Measurements from ENCODE around the gene DMXL2.
"Not testable (repeated sequence)": the region's sequence is repeated elsewhere in the genome, so short reads cannot be mapped to it uniquely, and the experiment has no call there.

DMXL2 gene

GRCh38 chr15:51573352-51573751 lies 49.2 kb downstream of the DMXL2 start:
- not testable (repeated sequence) for DNase-seq

- peak; percentile 27 to 53 (median 38) for DNase-seq
These were observed 53.4 kb downstream of the DMXL2 start for GRCh38 chr15:51568939-51569784.

- no peak for DNase-seq
These were observed 61.3 kb downstream of the DMXL2 start for GRCh38 chr15:51561271-51561670.

- DNase-seq = peak in 2 of 3 donors; percentile 48 to 54
These were observed 63.7 kb downstream of the DMXL2 start for GRCh38 chr15:51558876-51559275.

GRCh38 chr15:51558411-51558810 lies 64.2 kb downstream of the DMXL2 start:
- peak; percentile 18 to 64 (median 50) for DNase-seq

GRCh38 chr15:51550841-51551240 lies 71.7 kb downstream of the DMXL2 start:
- no peak for DNase-seq

GRCh38 chr15:51547656-51548055 lies 74.9 kb downstream of the DMXL2 start:
- DNase-seq = no peak

DNA sequence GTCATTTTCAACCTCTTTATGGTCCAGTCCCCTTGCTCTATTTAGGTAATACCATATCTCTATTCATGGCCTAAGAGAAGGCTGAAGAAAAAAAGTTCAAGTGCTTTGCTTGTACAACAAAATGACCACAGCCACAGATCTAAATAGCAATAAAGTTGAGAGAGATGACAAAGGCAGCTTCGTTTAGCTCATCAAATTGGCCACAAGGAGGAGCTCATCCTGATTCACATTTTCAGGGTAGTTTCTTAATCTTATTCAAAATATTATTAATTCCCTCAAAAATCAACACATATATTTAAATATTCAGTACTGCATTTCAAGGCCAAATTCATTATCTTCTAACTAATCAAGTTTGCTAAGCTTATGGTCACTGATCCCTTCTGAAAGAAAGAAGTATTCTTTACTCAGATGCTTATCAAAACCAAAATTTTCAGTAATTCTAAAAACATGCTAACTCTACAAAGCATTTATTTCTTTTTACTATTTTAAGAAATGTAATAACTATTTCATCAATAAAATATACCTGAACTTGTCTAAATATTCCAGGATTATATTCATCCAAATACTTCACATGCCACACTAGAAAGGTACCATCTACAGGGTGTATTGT lies 85.5 kb downstream of the DMXL2 start:
- peak; percentile 36 to 55 (median 44) for DNase-seq

DNA sequence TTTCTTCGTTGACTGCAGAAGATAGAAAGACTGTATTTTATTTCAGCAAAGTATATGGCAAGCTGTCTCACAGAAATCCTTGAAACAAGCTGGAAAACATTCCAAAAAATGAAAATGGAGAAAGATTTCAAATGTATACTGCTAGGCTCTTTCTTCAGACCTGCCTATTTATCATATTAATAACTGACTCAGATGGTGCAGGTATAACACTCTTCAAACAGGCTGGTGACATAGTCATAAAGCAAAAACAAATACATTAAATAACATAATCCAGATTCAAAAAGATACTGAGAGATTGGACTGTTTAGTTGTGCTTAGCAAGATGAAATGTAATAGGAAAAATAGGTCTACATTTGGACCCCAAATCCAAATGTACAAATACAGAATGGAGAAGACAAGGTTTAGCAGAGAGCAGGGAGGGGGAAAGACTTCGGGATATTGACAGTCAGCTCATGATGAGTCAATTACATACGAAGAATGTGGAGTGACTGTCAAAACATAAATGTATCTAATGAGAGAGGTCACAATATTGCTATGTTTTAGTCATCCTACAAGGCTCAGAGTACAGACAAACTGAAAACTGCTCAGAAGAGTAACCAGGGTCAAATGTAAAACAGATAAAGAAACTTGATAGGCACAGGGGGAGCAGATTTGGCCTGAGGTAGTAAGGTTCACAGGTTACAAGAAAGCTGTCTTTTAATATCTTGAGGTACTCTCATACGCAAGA lies 88.7 kb downstream of the DMXL2 start:
- DNase-seq = no peak

DNA sequence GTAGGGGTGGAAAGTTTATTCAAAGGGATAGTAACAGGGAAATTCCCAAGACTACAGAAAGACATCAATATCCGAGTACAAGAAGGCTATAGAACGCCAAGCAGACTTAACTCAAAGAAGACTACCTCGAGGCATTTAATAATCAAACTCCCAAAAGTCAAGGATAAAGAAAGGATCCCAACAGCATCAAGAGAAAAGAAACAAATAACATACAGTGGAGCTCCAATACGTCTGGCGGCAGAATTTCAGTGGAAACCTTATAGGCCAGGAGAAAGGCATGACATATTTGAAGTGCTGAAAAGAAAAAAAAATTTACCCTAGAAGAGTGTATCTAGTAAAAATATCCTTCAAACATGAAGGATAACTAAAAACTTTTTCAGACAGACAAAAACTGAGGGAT lies 95.6 kb downstream of the DMXL2 start:
- DNase-seq = no peak

DNA sequence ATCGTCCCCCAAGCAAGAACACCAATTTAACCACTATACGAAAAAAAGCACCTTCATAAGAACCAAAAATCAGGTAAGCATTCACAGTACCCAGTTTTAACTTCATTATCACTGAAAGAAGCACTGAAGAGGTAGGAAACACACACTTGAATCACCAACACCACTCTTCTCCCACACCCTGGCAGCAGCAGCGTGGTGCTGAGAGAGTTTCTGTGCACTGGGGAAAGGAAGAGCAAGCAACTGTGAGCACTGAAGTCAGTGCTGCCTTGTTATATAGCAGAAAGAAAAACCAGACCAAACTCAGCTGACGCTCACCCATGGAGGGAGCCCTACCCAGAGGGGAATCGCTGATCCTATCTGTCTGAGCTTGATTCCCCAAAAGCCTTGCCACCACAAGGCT lies 98.2 kb downstream of the DMXL2 start:
- no peak for DNase-seq

DNA sequence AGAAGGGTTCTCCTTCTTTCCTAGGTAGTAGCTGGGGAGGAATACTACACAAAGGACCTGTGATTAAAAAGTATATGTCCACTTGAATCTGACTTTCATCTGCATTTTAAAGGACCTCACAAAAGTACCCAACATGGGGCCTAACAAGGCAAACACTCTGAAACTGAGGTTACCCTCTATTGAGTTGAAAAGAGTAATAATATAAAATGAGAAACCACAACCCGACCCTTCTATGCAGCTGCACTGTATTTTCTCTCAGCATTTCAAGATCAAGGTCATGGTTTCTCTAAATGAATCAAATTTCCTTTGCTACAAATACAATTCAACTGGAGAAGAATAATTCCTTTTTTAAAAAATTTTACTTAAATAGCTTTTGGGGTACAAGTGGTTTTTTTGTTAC lies 106.3 kb downstream of the DMXL2 start:
- DNase-seq = no peak

GRCh38 chr15:51505251-51505650 lies 117.3 kb downstream of the DMXL2 start:
- no peak for DNase-seq

DNA sequence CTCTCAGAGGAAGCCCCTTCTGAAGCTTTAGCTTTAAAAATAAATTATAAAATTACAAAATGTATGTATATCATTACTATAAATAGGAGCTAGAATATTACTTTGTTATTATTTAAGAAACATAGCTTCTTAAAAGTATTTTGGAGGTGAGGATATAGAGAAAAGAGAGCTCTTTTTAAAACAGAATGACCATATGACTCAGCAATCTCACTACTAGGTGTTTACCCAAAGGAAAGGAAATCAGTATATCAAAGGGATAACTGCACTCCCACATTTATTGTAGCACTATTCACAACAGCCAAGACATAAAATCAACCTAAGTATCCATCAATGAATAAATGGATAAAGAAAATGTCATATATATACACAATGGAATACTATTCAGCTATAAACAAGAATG lies 119.6 kb downstream of the DMXL2 start:
- no peak for DNase-seq

- DNase-seq = peak; percentile 12 to 29 (median 20)
These were observed 123.1 kb downstream of the DMXL2 start for GRCh38 chr15:51499379-51499976.

- DNase-seq = no peak
These were observed 124.8 kb downstream of the DMXL2 start for GRCh38 chr15:51497806-51498205.

DNA sequence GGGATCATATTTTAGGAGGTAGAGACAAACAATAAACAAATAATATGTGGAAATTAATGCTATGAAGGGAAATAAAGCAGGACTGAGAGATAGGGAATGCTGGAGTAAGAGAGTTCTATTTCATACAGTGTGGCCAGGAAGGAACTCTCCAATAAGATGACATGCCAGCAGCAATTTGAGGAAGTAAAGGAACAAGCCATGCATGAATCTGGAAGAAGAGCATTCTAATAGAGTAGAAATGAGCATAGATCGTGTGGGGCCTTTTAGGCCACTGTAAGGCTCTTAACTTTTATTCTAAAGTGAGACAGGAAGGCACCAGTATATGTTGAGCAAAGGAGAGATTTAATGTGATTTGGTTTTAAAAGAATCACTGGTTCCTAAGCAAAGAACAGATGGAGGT lies 126.3 kb downstream of the DMXL2 start:
- peak; percentile 7 to 31 (median 20) for DNase-seq

- no peak for DNase-seq
These were observed 127.9 kb downstream of the DMXL2 start for GRCh38 chr15:51494411-51495314.

DNA sequence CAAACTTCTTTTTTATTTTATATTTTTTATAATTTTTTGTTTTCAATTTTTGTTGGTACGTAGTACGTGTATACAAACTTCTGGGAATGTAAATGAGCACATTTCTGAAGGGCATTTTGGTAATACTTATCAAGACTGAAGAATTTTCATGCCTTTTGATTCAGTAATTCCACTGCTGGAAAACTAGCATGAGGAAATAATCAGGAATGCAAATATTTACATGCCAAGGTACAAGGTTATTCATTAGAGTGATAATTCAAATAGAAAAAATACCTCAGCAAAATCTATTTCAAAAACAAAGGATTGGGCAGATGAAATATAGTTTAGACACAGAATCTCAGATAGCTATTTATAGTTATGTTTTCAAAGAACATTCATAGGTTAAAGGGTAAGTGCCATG lies 128.7 kb downstream of the DMXL2 start:
- no peak for DNase-seq

DNA sequence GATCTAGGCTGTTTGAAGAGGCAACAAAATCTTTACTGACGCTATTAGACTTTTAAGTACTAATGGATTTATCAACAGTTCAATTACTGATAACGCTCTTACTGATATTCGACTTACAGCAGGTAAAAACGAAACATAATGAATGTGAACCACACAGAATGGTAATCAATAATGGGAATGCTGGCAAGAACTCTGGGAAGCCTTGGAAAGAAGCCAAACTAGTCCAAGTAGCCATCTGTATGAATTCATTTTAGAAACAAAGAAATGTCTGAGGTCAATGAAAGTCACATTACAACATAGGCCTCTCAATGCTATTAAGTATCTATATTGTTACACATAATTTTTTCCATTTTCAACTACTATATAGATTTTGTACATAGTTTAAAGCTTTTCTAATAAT lies 130.0 kb downstream of the DMXL2 start:
- DNase-seq = no peak

- DNase-seq = no peak
These were observed 130.6 kb downstream of the DMXL2 start for GRCh38 chr15:51491941-51492340.

GRCh38 chr15:51484781-51485180 lies 137.8 kb downstream of the DMXL2 start:
- DNase-seq = no peak

Measured in suppressor macrophage treated with lipopolysaccharide for 1 hour (primary cell).